HepG2 (cell line): ENCODE results near the gene SERTAD2. TPM values are rescaled to one million over a fixed set of nuclear protein-coding genes. Genes with fewer than 3 reads are reported as not detected.

Source experiments
- ATM ChIP-seq: fragments of 450-650 bp; IDR thresholded peaks from 2 replicates; pipeline ENCODE4 v1.7.1; 2017; ENCODE audit warnings: mild to moderate bottlenecking, borderline replicate concordance
- ELF3 ChIP-seq: IDR thresholded peaks from 2 replicates; pipeline ENCODE4 v1.6.1; 2016; ENCODE audit warnings: missing genetic modification reagents, missing compliant biosample characterization
- FOXM1 ChIP-seq: sonication (generic); formaldehyde crosslinking; IDR thresholded peaks from 2 replicates; pipeline ENCODE4 v1.5.0; 2020; ENCODE audit warnings: missing genetic modification reagents
- IRX3 ChIP-seq: sonication (generic); formaldehyde crosslinking; IDR thresholded peaks from 2 replicates; pipeline ENCODE4 v1.8.1; 2023; ENCODE audit warnings: mild to moderate bottlenecking, low read depth, missing genetic modification reagents, borderline replicate concordance
- MAF1 ChIP-seq: sonication (generic); formaldehyde crosslinking; IDR thresholded peaks from 2 replicates; pipeline ENCODE4 v1.5.0; 2020; ENCODE audit warnings: missing genetic modification reagents, borderline replicate concordance
- SSRP1 ChIP-seq: IDR thresholded peaks from 2 replicates; pipeline ENCODE4 v1.6.1; 2016; ENCODE audit warnings: control low read depth
- U2AF2 ChIP-seq: fragments of 200-400 bp; formaldehyde crosslinking; IDR thresholded peaks from 2 replicates; pipeline ENCODE4 v1.6.1; 2017; ENCODE audit warnings: low read depth, mild to moderate bottlenecking, low read length
- ZBTB49 ChIP-seq: sonication (generic); formaldehyde crosslinking; IDR thresholded peaks from 2 replicates; pipeline ENCODE4 v1.4.0; 2020; ENCODE audit warnings: missing genetic modification reagents, borderline replicate concordance
- ZNF17 ChIP-seq: sonication (generic); formaldehyde crosslinking; IDR thresholded peaks from 2 replicates; pipeline ENCODE4 v1.5.0; 2020; ENCODE audit warnings: mild to moderate bottlenecking, missing genetic modification reagents
- ZNF256 ChIP-seq: sonication (generic); formaldehyde crosslinking; conservative IDR thresholded peaks from 2 replicates; pipeline ENCODE4 v1.4.0; 2020; ENCODE audit warnings: missing genetic modification reagents
- ZNF292 ChIP-seq: sonication (generic); formaldehyde crosslinking; IDR thresholded peaks from 2 replicates; pipeline ENCODE4 v1.8.1; 2022; ENCODE audit warnings: mild to moderate bottlenecking, low read depth, missing genetic modification reagents, borderline replicate concordance
- ZNF296 ChIP-seq: sonication (generic); formaldehyde crosslinking; conservative IDR thresholded peaks from 2 replicates; pipeline ENCODE4 v1.5.0; 2020; ENCODE audit warnings: mild to moderate bottlenecking, missing genetic modification reagents
- ZNF446 ChIP-seq: sonication (generic); formaldehyde crosslinking; IDR thresholded peaks from 2 replicates; pipeline ENCODE4 v1.5.0; 2020; ENCODE audit warnings: mild to moderate bottlenecking, missing genetic modification reagents
- ZNF550 ChIP-seq: sonication (generic); formaldehyde crosslinking; IDR thresholded peaks from 2 replicates; pipeline ENCODE4 v1.4.0; 2020; ENCODE audit warnings: mild to moderate bottlenecking, missing genetic modification reagents, borderline replicate concordance
- ZNF572 ChIP-seq: sonication (generic); formaldehyde crosslinking; IDR thresholded peaks from 2 replicates; pipeline ENCODE4 v1.5.1; 2020; ENCODE audit warnings: mild to moderate bottlenecking, missing genetic modification reagents
- ZNF580 ChIP-seq: IDR thresholded peaks from 2 replicates; pipeline ENCODE4 v1.6.1; 2016; ENCODE audit warnings: low read depth, borderline replicate concordance
- ZNF775 ChIP-seq: sonication (generic); formaldehyde crosslinking; IDR thresholded peaks from 2 replicates; pipeline ENCODE4 v1.4.0; 2020; ENCODE audit warnings: missing genetic modification reagents, mild to moderate bottlenecking, moderate library complexity, borderline replicate concordance
- polyA plus RNA-seq, 8 experiments: library from polyadenylated mRNA; depleted of rRNA in 3 of 8; stranded (reverse) in 7 of 8; unstranded in 1 of 8; fragments of >200 nt; fragmentation: Illumina TruSeq in 4 of 8; extraction: Trizol in 4 of 8; gene quantifications; 2 replicates each; pipeline versions ENCODE4 v1.2.1 to v1.2.3, GENCODE V29; 2011 to 2016; ENCODE audit warnings: low read depth in 4 of 8, missing spikeins in 1 of 8, mixed read lengths in 1 of 8; ENCODE audit not compliant: insufficient read depth in 1 of 8
- total RNA-seq, 5 experiments: library from RNA; depleted of rRNA; stranded (reverse); fragments of >200 nt; fragmentation: Illumina TruSeq; extraction: Trizol; gene quantifications; 2 replicates each; pipeline ENCODE4 v1.2.3, GENCODE V29; 2016; ENCODE audit warnings: low read depth in 1 of 5
- TF ChIP-seq, protein P1 (sequence below): sonication (generic); formaldehyde crosslinking; IDR thresholded peaks from 2 replicates; pipeline ENCODE4 v1.5.0; 2020; ENCODE audit warnings: missing genetic modification reagents
- TF ChIP-seq, protein P2 (sequence below): sonication (generic); formaldehyde crosslinking; IDR thresholded peaks from 2 replicates; pipeline ENCODE4 v1.4.0; 2020; ENCODE audit warnings: missing genetic modification reagents
- TF ChIP-seq, protein P3 (sequence below): sonication (generic); formaldehyde crosslinking; IDR thresholded peaks from 2 replicates; pipeline ENCODE4 v1.4.0; 2020; ENCODE audit warnings: missing genetic modification reagents

SERTAD2 gene
- total and polyA plus RNA-seq, 2 of the 13 experiments (the other 11 are each of a cell fraction or from before 2014, with no cell fraction given), result 6.7 to 22.6 TPM

DNA sequence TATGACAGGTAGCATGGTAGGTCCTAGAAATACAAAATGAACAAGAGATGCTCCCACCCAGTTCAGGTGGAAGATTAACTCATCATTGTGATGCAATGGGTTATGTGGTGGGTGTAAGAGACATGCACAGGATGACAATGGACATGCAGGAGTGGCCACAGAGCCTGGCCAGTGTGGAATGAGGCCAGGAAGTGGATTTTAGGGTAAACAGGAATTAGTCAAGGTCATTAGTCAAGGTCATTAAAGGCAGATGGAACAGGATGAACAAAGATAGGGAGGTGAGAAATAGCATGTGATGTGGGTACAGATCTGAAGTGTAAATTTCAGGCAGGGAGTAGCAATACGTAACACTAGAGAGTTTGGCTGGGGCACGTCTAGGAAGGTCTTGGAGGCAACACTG lies 15.6 kb upstream of the SERTAD2 start (continued):
- peak; percentile 75; the same call in 1 of the 2 replicates for TF ChIP-seq ZNF580
- TF ChIP-seq ZNF446 (CRISPR knock-in tag), result no peak
- TF ChIP-seq, protein P1, sequence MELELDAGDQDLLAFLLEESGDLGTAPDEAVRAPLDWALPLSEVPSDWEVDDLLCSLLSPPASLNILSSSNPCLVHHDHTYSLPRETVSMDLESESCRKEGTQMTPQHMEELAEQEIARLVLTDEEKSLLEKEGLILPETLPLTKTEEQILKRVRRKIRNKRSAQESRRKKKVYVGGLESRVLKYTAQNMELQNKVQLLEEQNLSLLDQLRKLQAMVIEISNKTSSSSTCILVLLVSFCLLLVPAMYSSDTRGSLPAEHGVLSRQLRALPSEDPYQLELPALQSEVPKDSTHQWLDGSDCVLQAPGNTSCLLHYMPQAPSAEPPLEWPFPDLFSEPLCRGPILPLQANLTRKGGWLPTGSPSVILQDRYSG (CRISPR knock-in tag), result no peak
- TF ChIP-seq SSRP1 (CRISPR knock-in tag), result peak; percentile 80
- TF ChIP-seq ATM, result no peak
- TF ChIP-seq, protein P2, sequence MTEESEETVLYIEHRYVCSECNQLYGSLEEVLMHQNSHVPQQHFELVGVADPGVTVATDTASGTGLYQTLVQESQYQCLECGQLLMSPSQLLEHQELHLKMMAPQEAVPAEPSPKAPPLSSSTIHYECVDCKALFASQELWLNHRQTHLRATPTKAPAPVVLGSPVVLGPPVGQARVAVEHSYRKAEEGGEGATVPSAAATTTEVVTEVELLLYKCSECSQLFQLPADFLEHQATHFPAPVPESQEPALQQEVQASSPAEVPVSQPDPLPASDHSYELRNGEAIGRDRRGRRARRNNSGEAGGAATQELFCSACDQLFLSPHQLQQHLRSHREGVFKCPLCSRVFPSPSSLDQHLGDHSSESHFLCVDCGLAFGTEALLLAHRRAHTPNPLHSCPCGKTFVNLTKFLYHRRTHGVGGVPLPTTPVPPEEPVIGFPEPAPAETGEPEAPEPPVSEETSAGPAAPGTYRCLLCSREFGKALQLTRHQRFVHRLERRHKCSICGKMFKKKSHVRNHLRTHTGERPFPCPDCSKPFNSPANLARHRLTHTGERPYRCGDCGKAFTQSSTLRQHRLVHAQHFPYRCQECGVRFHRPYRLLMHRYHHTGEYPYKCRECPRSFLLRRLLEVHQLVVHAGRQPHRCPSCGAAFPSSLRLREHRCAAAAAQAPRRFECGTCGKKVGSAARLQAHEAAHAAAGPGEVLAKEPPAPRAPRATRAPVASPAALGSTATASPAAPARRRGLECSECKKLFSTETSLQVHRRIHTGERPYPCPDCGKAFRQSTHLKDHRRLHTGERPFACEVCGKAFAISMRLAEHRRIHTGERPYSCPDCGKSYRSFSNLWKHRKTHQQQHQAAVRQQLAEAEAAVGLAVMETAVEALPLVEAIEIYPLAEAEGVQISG (CRISPR knock-in tag), result peak; percentile 66
- TF ChIP-seq ZNF292 (CRISPR knock-in tag), result peak; percentile 30; the same call in 1 of the 2 replicates
- TF ChIP-seq ZBTB49 (CRISPR knock-in tag), result no peak
- TF ChIP-seq ZNF17, result no peak
- TF ChIP-seq ZNF775, result no peak
- TF ChIP-seq IRX3 (CRISPR knock-in tag), result no peak
- TF ChIP-seq U2AF2, result no peak
- TF ChIP-seq ZNF572 (CRISPR knock-in tag), result no peak
- TF ChIP-seq MAF1 (CRISPR knock-in tag), result no peak
- no peak for TF ChIP-seq FOXM1 (CRISPR knock-in tag)
- TF ChIP-seq ZNF296, result no peak
- TF ChIP-seq ELF3, result peak; percentile 86
- TF ChIP-seq, protein P3, sequence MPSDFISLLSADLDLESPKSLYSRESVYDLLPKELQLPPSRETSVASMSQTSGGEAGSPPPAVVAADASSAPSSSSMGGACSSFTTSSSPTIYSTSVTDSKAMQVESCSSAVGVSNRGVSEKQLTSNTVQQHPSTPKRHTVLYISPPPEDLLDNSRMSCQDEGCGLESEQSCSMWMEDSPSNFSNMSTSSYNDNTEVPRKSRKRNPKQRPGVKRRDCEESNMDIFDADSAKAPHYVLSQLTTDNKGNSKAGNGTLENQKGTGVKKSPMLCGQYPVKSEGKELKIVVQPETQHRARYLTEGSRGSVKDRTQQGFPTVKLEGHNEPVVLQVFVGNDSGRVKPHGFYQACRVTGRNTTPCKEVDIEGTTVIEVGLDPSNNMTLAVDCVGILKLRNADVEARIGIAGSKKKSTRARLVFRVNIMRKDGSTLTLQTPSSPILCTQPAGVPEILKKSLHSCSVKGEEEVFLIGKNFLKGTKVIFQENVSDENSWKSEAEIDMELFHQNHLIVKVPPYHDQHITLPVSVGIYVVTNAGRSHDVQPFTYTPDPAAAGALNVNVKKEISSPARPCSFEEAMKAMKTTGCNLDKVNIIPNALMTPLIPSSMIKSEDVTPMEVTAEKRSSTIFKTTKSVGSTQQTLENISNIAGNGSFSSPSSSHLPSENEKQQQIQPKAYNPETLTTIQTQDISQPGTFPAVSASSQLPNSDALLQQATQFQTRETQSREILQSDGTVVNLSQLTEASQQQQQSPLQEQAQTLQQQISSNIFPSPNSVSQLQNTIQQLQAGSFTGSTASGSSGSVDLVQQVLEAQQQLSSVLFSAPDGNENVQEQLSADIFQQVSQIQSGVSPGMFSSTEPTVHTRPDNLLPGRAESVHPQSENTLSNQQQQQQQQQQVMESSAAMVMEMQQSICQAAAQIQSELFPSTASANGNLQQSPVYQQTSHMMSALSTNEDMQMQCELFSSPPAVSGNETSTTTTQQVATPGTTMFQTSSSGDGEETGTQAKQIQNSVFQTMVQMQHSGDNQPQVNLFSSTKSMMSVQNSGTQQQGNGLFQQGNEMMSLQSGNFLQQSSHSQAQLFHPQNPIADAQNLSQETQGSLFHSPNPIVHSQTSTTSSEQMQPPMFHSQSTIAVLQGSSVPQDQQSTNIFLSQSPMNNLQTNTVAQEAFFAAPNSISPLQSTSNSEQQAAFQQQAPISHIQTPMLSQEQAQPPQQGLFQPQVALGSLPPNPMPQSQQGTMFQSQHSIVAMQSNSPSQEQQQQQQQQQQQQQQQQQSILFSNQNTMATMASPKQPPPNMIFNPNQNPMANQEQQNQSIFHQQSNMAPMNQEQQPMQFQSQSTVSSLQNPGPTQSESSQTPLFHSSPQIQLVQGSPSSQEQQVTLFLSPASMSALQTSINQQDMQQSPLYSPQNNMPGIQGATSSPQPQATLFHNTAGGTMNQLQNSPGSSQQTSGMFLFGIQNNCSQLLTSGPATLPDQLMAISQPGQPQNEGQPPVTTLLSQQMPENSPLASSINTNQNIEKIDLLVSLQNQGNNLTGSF (CRISPR knock-in tag), result no peak
- no peak for TF ChIP-seq ZNF256 (CRISPR knock-in tag)
- no peak for TF ChIP-seq ZNF550 (CRISPR knock-in tag)
